ENCODE data around the gene NUP42. TPM values are rescaled to one million over a fixed set of nuclear protein-coding genes. Genes with fewer than 3 reads are reported as not detected.

NUP42 gene
- total and polyA plus RNA-seq, 2 of the 13 experiments (the other 11 are each of a cell fraction or from before 2014, with no cell fraction given): 32.0 to 51.5 TPM

- no peak for TF ChIP-seq SP5 (CRISPR knock-in tag; IDR thresholded peaks at IDR 0.05; ENCODE audit: borderline replicate concordance, low read depth)
- TF ChIP-seq PAF1 (CRISPR knock-in tag; IDR thresholded peaks at IDR 0.05): no peak
These were observed 34.2 kb downstream of the NUP42 start (continued) for GRCh38 chr7:23216021-23216420.

DNA sequence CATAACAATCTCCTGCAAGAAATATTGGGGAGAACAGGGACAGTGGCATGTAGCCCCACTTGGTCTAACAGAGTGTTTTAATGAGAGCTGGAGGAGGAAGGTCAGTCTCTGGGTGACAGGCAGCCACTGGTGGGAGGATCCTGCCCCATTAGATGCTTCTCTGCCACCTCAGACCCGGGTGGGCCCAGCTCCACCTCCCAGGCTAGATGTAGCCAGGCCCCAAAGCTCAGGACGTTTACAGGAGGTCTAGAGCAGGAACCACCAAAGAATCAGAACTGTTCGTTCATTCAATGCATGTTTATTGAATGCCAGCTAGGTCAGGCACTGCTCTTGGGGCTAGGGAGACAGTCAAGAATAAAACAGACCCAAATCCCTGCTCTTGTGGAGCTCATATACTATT lies 36.3 kb downstream of the NUP42 start:
- 0% methylated on average over 3 of the region's 3 CpGs for WGBS (ENCODE audit: low lambda C conversion rate)

More for the DNA sequence above, 36.3 kb downstream of the NUP42 start:
- in situ Hi-C loops (cut with HindIII; ENCODE audit: extremely low pct_ligation_motif_present, low pct_unique_long_range_greater_than_20kb) (no loop called here), intact Hi-C loops (cut with micrococcal nuclease; ENCODE audit: unreplicated experiment) (no loop called here)
- Histone ChIP-seq H3K79me2 (ENCODE audit: insufficient read depth, low read length) (no peaks in the 10 kb centered on the region), H4K20me1 (ENCODE audit: insufficient read depth, low read length) (no peaks in the 10 kb centered on the region), H3K4me2 (ENCODE audit: low read depth, low read length) (no peak overlapping the region), H3K9me3 (ENCODE audit: low read length) (no peaks in the 10 kb centered on the region), H3K4me1 (ENCODE audit: insufficient read depth, low read length) (peaks cover 10% of the 10 kb centered on the region; the same call in 1 of the 2 replicates), H3K27me3 (ENCODE audit: control insufficient read depth in 1 of 2, insufficient read depth in 2 of 2, low read length in 2 of 2) (peaks cover 0 to 4% of the 10 kb centered on the region in 2 experiments; a peak in 2 of 5 replicates), H3K4me3 (replicated peaks in 1 of 3; ENCODE audit: insufficient read depth in 1 of 3, low read depth in 2 of 3, low read length in 3 of 3) (no peak overlapping the region), H3K9ac (ENCODE audit: insufficient read depth, low read depth, low read length) (no peak overlapping the region), H3K27ac (ENCODE audit: extremely low read length, insufficient read depth, low read length) (no peak overlapping the region), H2AFZ (ENCODE audit: low read length) (no peak overlapping the region), H3K36me3 (replicated peaks in 1 of 2; ENCODE audit: control insufficient read depth in 1 of 2, insufficient read depth in 2 of 2, low read length in 2 of 2) (no peaks in the 10 kb centered on the region)
- no TSS peak for BruUV-seq (replicated peaks)
- CTCF ChIA-PET (ENCODE audit: low intra/inter-chr PET ratio, low total read pairs): no interaction called here
- TF ChIP-seq KLF12 (CRISPR knock-in tag; IDR thresholded peaks at IDR 0.05; ENCODE audit: borderline replicate concordance) (no peak), RXRB (CRISPR knock-in tag; IDR thresholded peaks at IDR 0.05; ENCODE audit: borderline replicate concordance) (no peak), EEA1 (CRISPR knock-in tag; IDR thresholded peaks at IDR 0.05; ENCODE audit: borderline replicate concordance) (no peak), PAF1 (CRISPR knock-in tag; IDR thresholded peaks at IDR 0.05) (no peak), MTF2 (CRISPR knock-in tag; IDR thresholded peaks at IDR 0.05; ENCODE audit: borderline replicate concordance) (no peak), FOXA3 (CRISPR knock-in tag; IDR thresholded peaks at IDR 0.05) (no peak), ZNF451 (CRISPR knock-in tag; IDR thresholded peaks at IDR 0.05) (no peak)
- TF ChIP-seq, protein P1, sequence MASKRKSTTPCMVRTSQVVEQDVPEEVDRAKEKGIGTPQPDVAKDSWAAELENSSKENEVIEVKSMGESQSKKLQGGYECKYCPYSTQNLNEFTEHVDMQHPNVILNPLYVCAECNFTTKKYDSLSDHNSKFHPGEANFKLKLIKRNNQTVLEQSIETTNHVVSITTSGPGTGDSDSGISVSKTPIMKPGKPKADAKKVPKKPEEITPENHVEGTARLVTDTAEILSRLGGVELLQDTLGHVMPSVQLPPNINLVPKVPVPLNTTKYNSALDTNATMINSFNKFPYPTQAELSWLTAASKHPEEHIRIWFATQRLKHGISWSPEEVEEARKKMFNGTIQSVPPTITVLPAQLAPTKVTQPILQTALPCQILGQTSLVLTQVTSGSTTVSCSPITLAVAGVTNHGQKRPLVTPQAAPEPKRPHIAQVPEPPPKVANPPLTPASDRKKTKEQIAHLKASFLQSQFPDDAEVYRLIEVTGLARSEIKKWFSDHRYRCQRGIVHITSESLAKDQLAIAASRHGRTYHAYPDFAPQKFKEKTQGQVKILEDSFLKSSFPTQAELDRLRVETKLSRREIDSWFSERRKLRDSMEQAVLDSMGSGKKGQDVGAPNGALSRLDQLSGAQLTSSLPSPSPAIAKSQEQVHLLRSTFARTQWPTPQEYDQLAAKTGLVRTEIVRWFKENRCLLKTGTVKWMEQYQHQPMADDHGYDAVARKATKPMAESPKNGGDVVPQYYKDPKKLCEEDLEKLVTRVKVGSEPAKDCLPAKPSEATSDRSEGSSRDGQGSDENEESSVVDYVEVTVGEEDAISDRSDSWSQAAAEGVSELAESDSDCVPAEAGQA (IDR thresholded peaks at IDR 0.05; ENCODE audit: low read depth): no peak
- TF ChIP-seq, protein P1 (CRISPR knock-in tag; IDR thresholded peaks at IDR 0.05; ENCODE audit: borderline replicate concordance): no peak
- TF ChIP-seq, protein P2, sequence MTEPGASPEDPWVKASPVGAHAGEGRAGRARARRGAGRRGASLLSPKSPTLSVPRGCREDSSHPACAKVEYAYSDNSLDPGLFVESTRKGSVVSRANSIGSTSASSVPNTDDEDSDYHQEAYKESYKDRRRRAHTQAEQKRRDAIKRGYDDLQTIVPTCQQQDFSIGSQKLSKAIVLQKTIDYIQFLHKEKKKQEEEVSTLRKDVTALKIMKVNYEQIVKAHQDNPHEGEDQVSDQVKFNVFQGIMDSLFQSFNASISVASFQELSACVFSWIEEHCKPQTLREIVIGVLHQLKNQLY (CRISPR knock-in tag; IDR thresholded peaks at IDR 0.05): no peak
- no peak for FAIRE-seq
- POLR2A ChIA-PET: no interaction called here
- DNase-seq (ENCODE audit: low spot score): no peak
- ATAC-seq: no peak

Measured in HepG2 (cell line).